Effector memory CD4-positive, alpha-beta T cell (primary cell): ENCODE measurements around the gene PCDH9.

Source experiments
- DNase-seq, 3 donors: peaks; one replicate each; pipeline ENCODE4 v3.0.0-alpha.2; 2020
- H3K27ac ChIP-seq: 2 replicates; pipeline ENCODE4 v1.7.0; 2013; ENCODE audit warnings: mild to moderate bottlenecking, low read length, moderate library complexity; ENCODE audit not compliant: insufficient read depth, poor library complexity, severe bottlenecking
- H3K27me3 ChIP-seq: replicated peaks from 2 replicates; pipeline ENCODE4 v1.7.0; 2013; ENCODE audit warnings: mild to moderate bottlenecking, low read length; ENCODE audit not compliant: insufficient read depth, control insufficient read depth, poor library complexity, severe bottlenecking
- H3K36me3 ChIP-seq: 2 replicates; pipeline ENCODE4 v1.7.0; 2013; ENCODE audit warnings: mild to moderate bottlenecking, low read length, moderate library complexity; ENCODE audit not compliant: control insufficient read depth, insufficient read depth
- H3K4me1 ChIP-seq: 2 replicates; pipeline ENCODE4 v1.7.0; 2013; ENCODE audit warnings: low read length, mild to moderate bottlenecking; ENCODE audit not compliant: control insufficient read depth, insufficient read depth, poor library complexity, severe bottlenecking
- H3K4me3 ChIP-seq: 2 replicates; pipeline ENCODE4 v1.7.0; 2013; ENCODE audit warnings: low read length, low read depth, mild to moderate bottlenecking; ENCODE audit not compliant: insufficient read depth, poor library complexity, severe bottlenecking
- H3K9me3 ChIP-seq: 2 replicates; pipeline ENCODE4 v1.7.0; 2013; ENCODE audit warnings: mild to moderate bottlenecking, low read length, moderate library complexity; ENCODE audit not compliant: control insufficient read depth

PCDH9 gene

GRCh38 chr13:66513728-66514127 is 716.4 kb downstream of the PCDH9 start:
- Histone ChIP-seq H3K4me3 (no peak overlapping the region), H3K4me1 (no peaks in the 10 kb centered on the region), H3K27ac (no peak overlapping the region), H3K9me3 (no peaks in the 10 kb centered on the region), H3K27me3 (no peaks in the 10 kb centered on the region), H3K36me3 (no peaks in the 10 kb centered on the region)
- DNase-seq = no peak

DNA sequence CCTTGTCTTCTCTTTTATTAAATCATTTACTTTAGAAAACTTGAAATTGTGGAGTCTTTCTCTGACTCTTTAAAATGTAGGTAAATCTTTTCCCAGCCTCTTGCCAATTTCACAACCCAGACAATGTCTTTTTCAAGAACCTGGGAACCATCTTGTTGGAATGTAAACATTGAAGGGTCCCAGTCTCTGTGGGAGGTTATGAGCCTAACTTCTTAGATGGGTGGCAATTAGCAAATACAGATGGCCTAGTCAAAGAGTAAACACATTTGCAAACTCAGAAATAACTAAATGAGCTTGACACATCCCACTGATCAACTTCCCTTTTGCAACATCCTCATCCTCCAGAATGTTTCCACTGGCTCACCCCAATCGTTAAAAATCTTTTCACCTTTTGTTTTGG is 721.0 kb downstream of the PCDH9 start:
- Histone ChIP-seq H3K36me3 (no peaks in the 10 kb centered on the region), H3K9me3 (no peaks in the 10 kb centered on the region), H3K27ac (no peak overlapping the region), H3K27me3 (no peaks in the 10 kb centered on the region), H3K4me1 (no peaks in the 10 kb centered on the region), H3K4me3 (no peak overlapping the region)
- no peak for DNase-seq

DNA sequence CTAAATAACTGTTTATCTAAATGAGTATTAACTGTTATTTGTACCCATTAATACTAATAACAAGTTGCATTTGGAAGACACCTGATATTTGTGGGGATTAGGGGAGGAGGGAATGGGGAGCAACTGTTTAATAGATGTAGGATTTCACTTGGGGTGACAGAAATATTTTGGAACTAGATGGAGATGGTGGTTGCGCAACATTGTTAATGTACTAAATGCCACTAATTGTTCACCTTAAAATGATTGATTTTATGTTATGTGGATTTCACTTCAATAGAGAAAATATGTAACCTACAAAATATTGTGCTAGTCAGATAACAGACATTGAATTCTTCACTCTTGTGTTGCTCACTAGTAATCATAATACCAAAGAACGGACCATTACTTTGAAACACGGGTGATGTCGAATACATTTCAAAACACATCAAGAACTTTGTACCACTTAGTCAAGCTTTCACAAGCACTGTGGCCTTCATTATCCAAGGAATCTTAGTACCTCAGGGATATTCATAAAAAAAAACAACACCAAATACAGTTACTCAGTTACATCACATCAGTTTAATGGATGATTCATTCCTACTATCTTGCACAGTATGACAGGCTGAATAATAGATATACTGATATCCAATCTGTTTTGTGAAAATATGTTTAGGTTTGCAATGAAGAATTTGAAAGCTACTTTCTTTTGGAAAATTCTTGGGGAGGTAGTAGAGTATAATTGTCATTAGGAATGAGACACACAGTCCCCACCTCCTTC is 721.8 kb downstream of the PCDH9 start:
- Histone ChIP-seq H3K27ac (no peak overlapping the region), H3K36me3 (no peaks in the 10 kb centered on the region), H3K9me3 (no peaks in the 10 kb centered on the region), H3K4me3 (no peak overlapping the region), H3K4me1 (no peaks in the 10 kb centered on the region), H3K27me3 (no peaks in the 10 kb centered on the region)
- no peak for DNase-seq

DNA sequence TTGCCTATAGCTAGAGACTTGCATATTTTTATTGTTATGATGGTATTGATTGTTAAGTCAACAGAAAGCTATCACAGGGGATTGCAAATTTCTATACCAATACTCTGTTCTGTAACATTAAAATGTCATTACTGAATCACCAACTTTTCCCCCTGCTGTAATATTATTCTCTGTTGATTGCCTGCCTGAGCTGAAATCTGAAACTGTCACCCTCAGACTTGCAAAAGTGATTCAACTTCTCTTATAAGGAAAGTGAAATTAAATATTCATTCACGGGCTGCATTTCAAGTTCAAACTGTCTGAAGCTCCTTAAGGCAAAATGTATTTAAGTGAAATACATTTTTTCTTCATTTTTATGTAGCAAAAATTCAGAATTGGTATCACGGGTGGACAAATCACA is 723.2 kb downstream of the PCDH9 start:
- H3K27ac ChIP-seq = no peak overlapping the region
- H3K27me3 ChIP-seq = no peaks in the 10 kb centered on the region
- no peak overlapping the region for H3K4me3 ChIP-seq
- no peaks in the 10 kb centered on the region for H3K9me3 ChIP-seq
- no peaks in the 10 kb centered on the region for H3K4me1 ChIP-seq
- DNase-seq = no peak
- no peaks in the 10 kb centered on the region for H3K36me3 ChIP-seq

GRCh38 chr13:66506051-66506777 is 723.9 kb downstream of the PCDH9 start:
- Histone ChIP-seq H3K4me3 (no peak overlapping the region), H3K27ac (no peak overlapping the region), H3K36me3 (no peaks in the 10 kb centered on the region), H3K27me3 (no peaks in the 10 kb centered on the region), H3K9me3 (no peaks in the 10 kb centered on the region), H3K4me1 (no peaks in the 10 kb centered on the region)
- no peak for DNase-seq

GRCh38 chr13:66503890-66504289 is 726.2 kb downstream of the PCDH9 start:
- Histone ChIP-seq H3K36me3 (no peaks in the 10 kb centered on the region), H3K4me3 (no peak overlapping the region), H3K27ac (no peak overlapping the region), H3K4me1 (no peaks in the 10 kb centered on the region), H3K9me3 (no peaks in the 10 kb centered on the region), H3K27me3 (no peaks in the 10 kb centered on the region)
- no peak for DNase-seq

- Histone ChIP-seq H3K4me3 (no peak overlapping the region), H3K36me3 (no peaks in the 10 kb centered on the region)
- no peak for DNase-seq
Measured at GRCh38 chr13:66501181-66501580, 729.0 kb downstream of the PCDH9 start.

GRCh38 chr13:66492479-66492878 is 737.7 kb downstream of the PCDH9 start:
- no peaks in the 10 kb centered on the region for H3K4me1 ChIP-seq
- no peaks in the 10 kb centered on the region for H3K36me3 ChIP-seq
- no peak for DNase-seq
- no peak overlapping the region for H3K4me3 ChIP-seq
- no peak overlapping the region for H3K27ac ChIP-seq
- H3K9me3 ChIP-seq = no peaks in the 10 kb centered on the region
- H3K27me3 ChIP-seq = no peaks in the 10 kb centered on the region

More at GRCh38 chr13:66501181-66501580, 729.0 kb downstream of the PCDH9 start:
- H3K27me3 ChIP-seq = no peaks in the 10 kb centered on the region
- no peak overlapping the region for H3K27ac ChIP-seq
- H3K9me3 ChIP-seq = no peaks in the 10 kb centered on the region
- no peaks in the 10 kb centered on the region for H3K4me1 ChIP-seq

GRCh38 chr13:66491251-66491650 is 738.9 kb downstream of the PCDH9 start:
- H3K4me3 ChIP-seq = no peak overlapping the region
- no peaks in the 10 kb centered on the region for H3K36me3 ChIP-seq
- H3K9me3 ChIP-seq = no peaks in the 10 kb centered on the region
- H3K27me3 ChIP-seq = no peaks in the 10 kb centered on the region
- DNase-seq = no peak
- H3K27ac ChIP-seq = no peak overlapping the region
- H3K4me1 ChIP-seq = no peaks in the 10 kb centered on the region

DNA sequence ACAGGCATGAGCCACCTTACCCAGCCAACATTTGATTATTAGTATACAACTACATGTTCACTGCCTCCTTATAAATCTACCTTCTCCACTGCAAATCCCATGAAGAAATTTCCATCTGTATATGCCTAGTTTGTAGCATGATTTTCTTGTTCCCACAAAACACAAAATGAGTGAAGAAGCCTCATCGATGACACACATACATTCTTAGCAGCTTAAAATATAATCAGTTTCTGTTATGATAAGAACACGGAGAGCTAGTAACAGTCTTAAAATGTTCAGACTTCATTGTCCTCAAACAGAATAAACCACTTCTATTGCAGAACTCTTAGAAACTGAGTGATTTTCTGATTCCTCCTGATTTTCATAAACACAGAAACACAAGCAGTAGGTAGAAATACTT is 740.5 kb downstream of the PCDH9 start:
- Histone ChIP-seq H3K27ac (no peak overlapping the region), H3K27me3 (no peaks in the 10 kb centered on the region), H3K4me3 (no peak overlapping the region), H3K4me1 (no peaks in the 10 kb centered on the region), H3K9me3 (no peaks in the 10 kb centered on the region), H3K36me3 (no peaks in the 10 kb centered on the region)
- no peak for DNase-seq
